Astrocyte of the cerebellum (primary cell): Measurements from ENCODE around the gene JAK1.

Experiments used
- DNase-seq: peaks from one replicate; pipeline ENCODE4 v3.0.0-alpha.2; 2011; ENCODE audit warnings: low read depth
- H3K4me3 ChIP-seq: 2 replicates; pipeline ENCODE4 v1.5.1; 2011; ENCODE audit warnings: mild to moderate bottlenecking, low read depth, low read length, moderate library complexity
- in situ Hi-C: cut with HindIII; loops from 2 replicates; pipeline ENCODE4 v1.10.0; 2017; ENCODE audit warnings: low sequenced_read_pairs
- TF ChIP-seq, protein P1 (sequence below): IDR thresholded peaks from 2 replicates; pipeline ENCODE4 v1.5.1; 2012; ENCODE audit warnings: low read length, low read depth, moderate library complexity, mild to moderate bottlenecking; ENCODE audit errors: missing control alignments

The JAK1 gene

GRCh38 chr1:64973061-64973647 lies 6.8 kb upstream of the JAK1 start:
- in situ Hi-C loops = no loop called here
- TF ChIP-seq, protein P1, sequence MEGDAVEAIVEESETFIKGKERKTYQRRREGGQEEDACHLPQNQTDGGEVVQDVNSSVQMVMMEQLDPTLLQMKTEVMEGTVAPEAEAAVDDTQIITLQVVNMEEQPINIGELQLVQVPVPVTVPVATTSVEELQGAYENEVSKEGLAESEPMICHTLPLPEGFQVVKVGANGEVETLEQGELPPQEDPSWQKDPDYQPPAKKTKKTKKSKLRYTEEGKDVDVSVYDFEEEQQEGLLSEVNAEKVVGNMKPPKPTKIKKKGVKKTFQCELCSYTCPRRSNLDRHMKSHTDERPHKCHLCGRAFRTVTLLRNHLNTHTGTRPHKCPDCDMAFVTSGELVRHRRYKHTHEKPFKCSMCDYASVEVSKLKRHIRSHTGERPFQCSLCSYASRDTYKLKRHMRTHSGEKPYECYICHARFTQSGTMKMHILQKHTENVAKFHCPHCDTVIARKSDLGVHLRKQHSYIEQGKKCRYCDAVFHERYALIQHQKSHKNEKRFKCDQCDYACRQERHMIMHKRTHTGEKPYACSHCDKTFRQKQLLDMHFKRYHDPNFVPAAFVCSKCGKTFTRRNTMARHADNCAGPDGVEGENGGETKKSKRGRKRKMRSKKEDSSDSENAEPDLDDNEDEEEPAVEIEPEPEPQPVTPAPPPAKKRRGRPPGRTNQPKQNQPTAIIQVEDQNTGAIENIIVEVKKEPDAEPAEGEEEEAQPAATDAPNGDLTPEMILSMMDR = no peak

DNA sequence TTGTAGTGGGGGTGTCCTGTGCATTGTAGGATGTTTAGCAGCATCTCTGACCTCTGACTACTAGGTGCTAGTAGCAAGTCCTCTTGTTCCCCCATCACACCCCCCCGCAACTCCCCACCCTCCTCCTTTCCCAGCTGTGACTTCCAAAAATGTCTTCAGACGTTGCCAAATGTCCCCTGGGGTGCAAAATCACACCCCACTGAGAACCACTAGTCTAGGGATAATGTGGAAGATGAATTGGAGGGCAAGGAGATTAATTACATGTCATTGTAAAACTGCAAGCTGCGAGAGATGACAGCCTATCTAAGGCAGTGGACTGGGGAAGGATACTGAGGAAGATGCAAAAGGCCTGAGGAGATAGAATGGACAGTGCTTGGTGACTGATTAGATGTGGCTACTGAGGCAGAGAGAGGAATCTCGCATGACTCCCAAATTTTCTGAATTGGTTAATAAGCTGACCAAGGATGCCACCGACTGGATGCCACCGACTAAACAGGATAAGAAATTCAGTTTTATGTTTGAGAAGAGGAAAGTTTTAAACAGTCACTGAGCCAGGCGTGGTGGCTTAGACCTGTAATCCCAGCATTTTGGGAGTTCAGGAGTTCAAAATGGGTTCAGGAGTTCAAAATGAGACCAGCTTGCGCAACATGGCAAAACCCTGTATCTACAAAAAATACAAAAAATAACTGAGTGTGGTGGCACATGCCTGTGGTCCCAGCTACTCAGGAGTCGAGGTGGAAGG lies 3.1 kb upstream of the JAK1 start:
- H3K4me3 ChIP-seq = no peak overlapping the region
- TF ChIP-seq, protein P1 = no peak
- in situ Hi-C loops = no loop called here
- no peak for DNase-seq

More at GRCh38 chr1:64973061-64973647, 6.8 kb upstream of the JAK1 start:
- no peak overlapping the region for H3K4me3 ChIP-seq
- DNase-seq = no peak

DNA sequence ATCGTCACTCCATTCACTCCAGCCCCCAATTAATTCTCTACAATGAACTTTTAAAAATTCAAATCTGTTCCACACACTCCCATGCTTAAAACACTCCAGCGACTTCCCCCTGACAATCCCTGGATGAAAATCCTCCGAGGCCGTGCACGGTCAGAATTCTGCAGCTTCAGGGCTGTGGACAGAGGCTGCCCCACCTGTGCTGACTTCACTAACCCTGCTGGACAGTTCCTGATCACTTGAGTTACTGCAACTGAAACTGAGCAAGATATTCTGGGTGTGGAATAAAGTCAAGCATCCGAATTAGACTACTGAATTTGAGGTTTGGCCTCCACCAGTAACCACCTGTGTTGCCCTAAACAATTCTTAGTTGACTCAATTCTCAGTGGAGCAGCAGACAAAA lies 1.0 kb upstream of the JAK1 start:
- H3K4me3 ChIP-seq = no peak overlapping the region
- in situ Hi-C loops = no loop called here
- TF ChIP-seq, protein P1 = no peak
- DNase-seq = no peak

GRCh38 chr1:64965366-64966157 lies 787 bp downstream of the JAK1 start:
- TF ChIP-seq, protein P1 = no peak
- DNase-seq = no peak
- peak overlapping the region; percentile 94 for H3K4me3 ChIP-seq
- in situ Hi-C loops = no loop called here

- in situ Hi-C loops = no loop called here
- no peak overlapping the region for H3K4me3 ChIP-seq
- TF ChIP-seq, protein P1 = no peak
- no peak for DNase-seq
Observed at GRCh38 chr1:64963466-64963865, 2.9 kb downstream of the JAK1 start.

- DNase-seq = no peak
- TF ChIP-seq, protein P1 = no peak
- in situ Hi-C loops = no loop called here
- H3K4me3 ChIP-seq = no peak overlapping the region
Observed at GRCh38 chr1:64962441-64962840, 3.9 kb downstream of the JAK1 start.
